K562 (cell line): ENCODE results near the gene SENP3. TPM values are rescaled to one million over a fixed set of nuclear protein-coding genes. Genes with fewer than 3 reads are reported as not detected.

Experiments
- ATAC-seq: fragments of 200-7000 bp; cut with Tn5 transposase; 3 replicates; pipeline ENCODE4 v1.9.1; 2020; ENCODE audit warnings: moderate library complexity
- BruUV-seq: library from RNA; stranded (reverse); fragments of 400-500 nt; replicated peaks from 2 replicates; lab custom pipeline; 2021; lab: Mats Ljungman, UMichigan
- CTCF ChIA-PET: fragments of 300-600 bp; formaldehyde crosslinking; extraction: SDS; loops from one replicate; lab custom pipeline; 2021; ENCODE audit warnings: low intra/inter-chr PET ratio; lab: Yijun Ruan, JAX
- POLR2A ChIA-PET: fragments of 300-600, 350-650 bp; sonication (Branson Sonifier 250); formaldehyde crosslinking; extraction: SDS; loops from one replicate; lab custom pipeline; 2021; ENCODE audit warnings: antibody characterized with exemption, inconsistent platforms; lab: Yijun Ruan, JAX
- DNase-seq, 4 experiments: peaks; one replicate each; pipeline versions ENCODE4 v3.0.0 to v3.0.0-alpha.2; 2011 to 2018; ENCODE audit warnings: low spot score in 3 of 4, mixed read lengths in 3 of 4; ENCODE audit errors: extremely low read depth in 1 of 4
- FAIRE-seq: peaks from 2 replicates; lab custom pipeline; 2011; peaks lifted over from hg19 to GRCh38; lab: Jason Lieb, UNC
- H2AFZ ChIP-seq: 2 replicates; pipeline ENCODE4 v1.6.0; 2011; ENCODE audit warnings: low read depth, low read length, control low read depth, inconsistent platforms
- H3K27ac ChIP-seq: fragments of 200-600 bp; 3 replicates; pipeline ENCODE4 v1.8.0; 2011; ENCODE audit warnings: low read depth, mild to moderate bottlenecking, control low read depth, inconsistent platforms, low read length, moderate library complexity, mixed read lengths; ENCODE audit errors: extremely low read depth
- H3K27me3 ChIP-seq, 2 experiments: fragments of 300-600 bp in 1 of 2; 2 replicates in 1 of 2; 3 replicates in 1 of 2; pipeline versions ENCODE4 v1.6.0 to v1.8.0; 2011; ENCODE audit warnings: inconsistent platforms in 2 of 2, low read length in 2 of 2, mild to moderate bottlenecking in 1 of 2, mixed read lengths in 1 of 2, moderate library complexity in 1 of 2; ENCODE audit not compliant: control insufficient read depth in 2 of 2, insufficient read depth in 2 of 2
- H3K36me3 ChIP-seq: fragments of 300-600 bp; 3 replicates; pipeline ENCODE4 v1.8.0; 2011; ENCODE audit warnings: mild to moderate bottlenecking, low read length, inconsistent platforms; ENCODE audit not compliant: control insufficient read depth, insufficient read depth
- H3K4me1 ChIP-seq, 2 experiments: fragments of 200-600 bp in 1 of 2; replicated peaks in 1 of 2; 2 replicates in 1 of 2; 3 replicates in 1 of 2; pipeline versions ENCODE4 v1.5.1 to v1.8.0; 2011; ENCODE audit warnings: inconsistent platforms in 2 of 2, low read length in 2 of 2, mild to moderate bottlenecking in 1 of 2, mixed read lengths in 1 of 2, moderate library complexity in 1 of 2; ENCODE audit not compliant: control insufficient read depth in 2 of 2, insufficient read depth in 2 of 2
- H3K4me2 ChIP-seq: 2 replicates; pipeline ENCODE4 v1.6.1; 2011; ENCODE audit warnings: low read length, control low read depth, inconsistent platforms, mixed read lengths; ENCODE audit not compliant: insufficient read depth
- H3K4me3 ChIP-seq: fragments of 200-600 bp; sonication (generic), shearing (Covaris generic); 2 replicates; pipeline ENCODE4 v1.5.1; 2016; ENCODE audit warnings: control low read depth, inconsistent platforms
- H3K79me2 ChIP-seq: fragments of 200-600 bp; 3 replicates; pipeline ENCODE4 v1.8.0; 2011; ENCODE audit warnings: low read length, inconsistent platforms; ENCODE audit not compliant: control insufficient read depth, insufficient read depth
- H3K9ac ChIP-seq, 2 experiments: 2 replicates each; pipeline versions ENCODE4 v1.6.0 to v1.6.1; 2011; ENCODE audit warnings: low read depth in 2 of 2, low read length in 2 of 2, control low read depth in 1 of 2, inconsistent platforms in 1 of 2, mild to moderate bottlenecking in 1 of 2, mixed read lengths in 1 of 2; ENCODE audit not compliant: insufficient read depth in 1 of 2
- H3K9me1 ChIP-seq: one replicate; pipeline ENCODE4 v1.6.0; 2011; ENCODE audit warnings: inconsistent platforms, mild to moderate bottlenecking, low read length, moderate library complexity; ENCODE audit not compliant: control insufficient read depth, insufficient read depth
- H3K9me3 ChIP-seq: replicated peaks from 2 replicates; pipeline ENCODE4 v1.5.1; 2011; ENCODE audit warnings: low read depth, low read length, inconsistent platforms; ENCODE audit not compliant: control insufficient read depth, insufficient read depth
- H4K20me1 ChIP-seq: replicated peaks from 2 replicates; pipeline ENCODE4 v1.6.1; 2011; ENCODE audit warnings: low read length, inconsistent platforms, mixed read lengths; ENCODE audit not compliant: control insufficient read depth, insufficient read depth
- BRD9 ChIP-seq: fragments of 450-650 bp; IDR thresholded peaks from 2 replicates; pipeline ENCODE4 v1.6.1; 2018; ENCODE audit warnings: low read depth; ENCODE audit not compliant: partially characterized antibody
- CREM ChIP-seq: IDR thresholded peaks from 2 replicates; pipeline ENCODE4 v1.6.1; 2014; ENCODE audit warnings: antibody characterized with exemption, low read depth
- CTBP1 ChIP-seq: fragments of 450-650 bp; IDR thresholded peaks from 2 replicates; pipeline ENCODE4 v1.6.1; 2016; ENCODE audit warnings: borderline replicate concordance
- EGR1 ChIP-seq: fragments of 450-650 bp; conservative IDR thresholded peaks from 2 replicates; pipeline ENCODE4 v1.6.1; 2017; ENCODE audit warnings: mild to moderate bottlenecking
- L3MBTL2 ChIP-seq: fragments of 450-650 bp; IDR thresholded peaks from 2 replicates; pipeline ENCODE4 v1.6.1; 2016; ENCODE audit warnings: mild to moderate bottlenecking, moderate library complexity
- MAZ ChIP-seq, 2 experiments: fragments of 450-650 bp in 1 of 2; sonication (generic) in 1 of 2; formaldehyde crosslinking; IDR thresholded peaks in 1 of 2; conservative IDR thresholded peaks in 1 of 2; 2 replicates each; pipeline versions ENCODE4 v1.4.0 to v1.5.0; 2020; ENCODE audit warnings: mild to moderate bottlenecking in 1 of 2, missing genetic modification reagents in 1 of 2
- MCM3 ChIP-seq: fragments of 450-650 bp; IDR thresholded peaks from 2 replicates; pipeline ENCODE4 v1.6.1; 2016
- MED1 ChIP-seq: sonication (generic); formaldehyde crosslinking; IDR thresholded peaks from 2 replicates; pipeline ENCODE4 v1.8.1; 2023; ENCODE audit warnings: missing genetic modification reagents, borderline replicate concordance
- MIER1 ChIP-seq: fragments of 450-650 bp; IDR thresholded peaks from 2 replicates; pipeline ENCODE4 v1.6.1; 2016; ENCODE audit warnings: antibody characterized with exemption, mild to moderate bottlenecking, low read depth
- MTA3 ChIP-seq: fragments of 450-650 bp; formaldehyde crosslinking; IDR thresholded peaks from 2 replicates; pipeline ENCODE4 v1.6.1; 2017; ENCODE audit warnings: mild to moderate bottlenecking, borderline replicate concordance
- RAD21 ChIP-seq, 2 experiments: fragments of 250-450 bp in 1 of 2; fragments of 450-650 bp in 1 of 2; sonication (Bioruptor Pico) in 1 of 2; formaldehyde crosslinking in 1 of 2; IDR thresholded peaks in 1 of 2; conservative IDR thresholded peaks in 1 of 2; 2 replicates each; pipeline versions ENCODE4 v1.4.0 to v1.8.0; 2020 to 2022; ENCODE audit warnings: mild to moderate bottlenecking in 2 of 2, moderate library complexity in 1 of 2
- SPI1 ChIP-seq: IDR thresholded peaks from 2 replicates; pipeline ENCODE4 v1.6.1; 2011; ENCODE audit warnings: low read depth, low read length, control low read depth, borderline replicate concordance
- ZBTB7A ChIP-seq: IDR thresholded peaks from 2 replicates; pipeline ENCODE4 v1.6.1; 2011; ENCODE audit warnings: low read depth, mild to moderate bottlenecking, low read length, moderate library complexity, borderline replicate concordance; ENCODE audit not compliant: control insufficient read depth
- ZFP1 ChIP-seq: fragments of 450-650 bp; formaldehyde crosslinking; IDR thresholded peaks from 2 replicates; pipeline ENCODE4 v1.4.0; 2020; ENCODE audit warnings: mild to moderate bottlenecking, mixed read lengths
- ZNF232 ChIP-seq: sonication (generic); formaldehyde crosslinking; IDR thresholded peaks from 2 replicates; pipeline ENCODE4 v1.8.0; 2022; ENCODE audit warnings: mild to moderate bottlenecking, missing genetic modification reagents
- ZNF316 ChIP-seq: fragments of 450-650 bp; IDR thresholded peaks from 2 replicates; pipeline ENCODE4 v1.6.1; 2016
- ZNF354B ChIP-seq: fragments of 250-450 bp; sonication (Bioruptor Pico); IDR thresholded peaks from 2 replicates; pipeline ENCODE4 v1.4.0; 2020
- ZNF785 ChIP-seq: fragments of 250-450 bp; sonication (Bioruptor Pico); IDR thresholded peaks from 2 replicates; pipeline ENCODE4 v1.4.0; 2020; ENCODE audit warnings: mild to moderate bottlenecking
- WGBS: fragments of 100-300 bp; shearing (Covaris generic); methylation state at CpG from one replicate; pipeline ENCODE4 v1.1.6; 2016; ENCODE audit warnings: low coverage, mixed read lengths; ENCODE audit not compliant: insufficient coverage; ENCODE audit errors: missing lambda C conversion rate; 5-methylcytosine and 5-hydroxymethylcytosine counted together
- in situ Hi-C: fragments of 300-500 bp; cut with MboI; formaldehyde crosslinking; loops from 4 replicates; pipeline ENCODE4 v1.15.0; 2018; ENCODE audit warnings: inconsistent platforms, mixed read lengths
- intact Hi-C: fragments of 100-400 bp; cut with micrococcal nuclease; formaldehyde crosslinking; loops from 2 replicates; pipeline ENCODE4 v1.14.2; 2022
- polyA plus RNA-seq, 8 experiments: library from polyadenylated mRNA; depleted of rRNA in 4 of 8; stranded (reverse) in 5 of 8; unstranded in 3 of 8; fragments of >200 nt; fragmentation: Nextera tagmentation in 2 of 8; fragmentation: Illumina TruSeq in 1 of 8; extraction: Ambion mirVana in 2 of 8; extraction: Trizol in 1 of 8; gene quantifications; 2 replicates each; pipeline versions ENCODE4 v1.2.1 to v1.2.3, GENCODE V29; 2011 to 2014; ENCODE audit warnings: inconsistent platforms in 1 of 8, missing spikeins in 1 of 8
- total RNA-seq, 7 experiments: library from RNA; depleted of rRNA in 6 of 7; stranded (reverse); fragments of >200 nt in 6 of 7; fragmentation: Illumina TruSeq in 2 of 7; extraction: Trizol in 2 of 7; gene quantifications; 2 replicates each; pipeline versions ENCODE4 v1.2.1 to v1.2.3, GENCODE V29; 2011 to 2021; ENCODE audit warnings: low replicate concordance in 1 of 7
- TF ChIP-seq, protein P1 (sequence below): sonication (generic); formaldehyde crosslinking; IDR thresholded peaks from 2 replicates; pipeline ENCODE4 v1.8.0; 2022; ENCODE audit warnings: mild to moderate bottlenecking, missing genetic modification reagents
- TF ChIP-seq, protein P2 (sequence below): fragments of 250-450 bp; sonication (Bioruptor Pico); IDR thresholded peaks from 2 replicates; pipeline ENCODE4 v1.5.0; 2020; ENCODE audit warnings: mild to moderate bottlenecking

SENP3 gene
- total and polyA plus RNA-seq, 9 of the 15 experiments (the other 6 are each of a cell fraction or from before 2014, with no cell fraction given) = 0.63 to 102 (median 78.8) TPM

DNA sequence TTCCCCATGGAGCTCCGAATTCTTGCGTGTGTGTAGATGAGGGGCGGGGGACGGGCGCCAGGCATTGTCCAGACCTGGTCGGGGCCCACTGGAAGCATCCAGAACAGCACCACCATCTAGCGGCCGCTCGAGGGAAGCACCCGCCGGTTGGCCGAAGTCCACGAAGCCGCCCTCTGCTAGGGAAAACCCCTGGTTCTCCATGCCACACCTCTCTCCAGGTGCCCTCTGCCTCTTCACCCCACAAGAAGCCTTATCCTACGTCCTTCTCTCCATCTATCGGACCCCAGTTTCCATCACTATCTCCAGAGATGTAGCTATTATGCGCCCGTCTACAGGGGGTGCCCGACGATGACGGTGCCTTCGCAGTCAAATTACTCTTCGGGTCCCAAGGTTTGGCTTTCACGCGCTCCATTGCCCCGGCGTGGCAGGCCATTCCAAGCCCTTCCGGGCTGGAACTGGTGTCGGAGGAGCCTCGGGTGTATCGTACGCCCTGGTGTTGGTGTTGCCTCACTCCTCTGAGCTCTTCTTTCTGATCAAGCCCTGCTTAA lies 617 bp upstream of the SENP3 start:
- no peaks in the 10 kb centered on the region for H3K9me3 ChIP-seq
- peak overlapping the region; percentile 90 for H2AFZ ChIP-seq
- ATAC-seq (peak; percentile 89), FAIRE-seq (peak; percentile 79), DNase-seq (peak; percentile 77 to 87 (median 82))
- peak overlapping the region; percentile 81 for H3K27ac ChIP-seq
- in situ Hi-C loops = loop anchor here (25.0 kb wide), 1 partner anchor 524 kb away; the partner anchor contains the start of genes SLC16A11 and SLC16A13
- H3K4me1 ChIP-seq = peaks cover 10 to 52% of the 10 kb centered on the region in 2 experiments; a peak in 4 of 5 replicates
- no peaks in the 10 kb centered on the region for H3K27me3 ChIP-seq
- WGBS = under 1% methylated on average over 30 of the region's 32 CpGs
- no peaks in the 10 kb centered on the region for H4K20me1 ChIP-seq
- ChIA-PET CTCF (interaction anchor here (0.6 to 2.3 kb wide), 5 partner anchors 47 to 1936 kb away, joined by 3 to 16 read pairs (median 4); partner anchors contain the start of genes TP53 and WRAP53), POLR2A (interaction anchor here (0.5 to 1.5 kb wide), 12 partner anchors 9 to 230 kb away, joined by 3 to 9 read pairs (median 4); partner anchors contain the start of genes CD68, TP53 and WRAP53)
- intact Hi-C loops = loop anchor here (1.0 to 5.0 kb wide), 3 partner anchors 47 to 204 kb away; partner anchors contain the start of genes POLR2A and TMEM95
- peak overlapping the region; percentile 76 for H3K4me3 ChIP-seq
- H3K36me3 ChIP-seq = peaks cover 32% of the 10 kb centered on the region; the same call in 2 of the 3 replicates
- H3K79me2 ChIP-seq = peaks cover 33% of the 10 kb centered on the region
- TSS peak; percentile 87 for BruUV-seq
- H3K9me1 ChIP-seq = no peaks in the 10 kb centered on the region
- peak overlapping the region; percentile 85 to 95 for H3K9ac ChIP-seq
- peak overlapping the region; percentile 98 for H3K4me2 ChIP-seq
- TF ChIP-seq ZNF785 = no peak
- peak; percentile 9; the same call in 1 of the 2 replicates for TF ChIP-seq CTBP1
- TF ChIP-seq MTA3 = 0 out of 2 replicates have a peak, but pooled peaks have one; percentile 29
- TF ChIP-seq MCM3 = no peak
- TF ChIP-seq, protein P1, sequence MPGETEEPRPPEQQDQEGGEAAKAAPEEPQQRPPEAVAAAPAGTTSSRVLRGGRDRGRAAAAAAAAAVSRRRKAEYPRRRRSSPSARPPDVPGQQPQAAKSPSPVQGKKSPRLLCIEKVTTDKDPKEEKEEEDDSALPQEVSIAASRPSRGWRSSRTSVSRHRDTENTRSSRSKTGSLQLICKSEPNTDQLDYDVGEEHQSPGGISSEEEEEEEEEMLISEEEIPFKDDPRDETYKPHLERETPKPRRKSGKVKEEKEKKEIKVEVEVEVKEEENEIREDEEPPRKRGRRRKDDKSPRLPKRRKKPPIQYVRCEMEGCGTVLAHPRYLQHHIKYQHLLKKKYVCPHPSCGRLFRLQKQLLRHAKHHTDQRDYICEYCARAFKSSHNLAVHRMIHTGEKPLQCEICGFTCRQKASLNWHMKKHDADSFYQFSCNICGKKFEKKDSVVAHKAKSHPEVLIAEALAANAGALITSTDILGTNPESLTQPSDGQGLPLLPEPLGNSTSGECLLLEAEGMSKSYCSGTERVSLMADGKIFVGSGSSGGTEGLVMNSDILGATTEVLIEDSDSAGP (CRISPR knock-in tag) = no peak
- TF ChIP-seq ZNF232 = no peak
- peak; percentile 40; the same call in 1 of the 2 replicates for TF ChIP-seq CREM
- no peak for TF ChIP-seq MED1 (CRISPR knock-in tag)
- TF ChIP-seq, protein P2, sequence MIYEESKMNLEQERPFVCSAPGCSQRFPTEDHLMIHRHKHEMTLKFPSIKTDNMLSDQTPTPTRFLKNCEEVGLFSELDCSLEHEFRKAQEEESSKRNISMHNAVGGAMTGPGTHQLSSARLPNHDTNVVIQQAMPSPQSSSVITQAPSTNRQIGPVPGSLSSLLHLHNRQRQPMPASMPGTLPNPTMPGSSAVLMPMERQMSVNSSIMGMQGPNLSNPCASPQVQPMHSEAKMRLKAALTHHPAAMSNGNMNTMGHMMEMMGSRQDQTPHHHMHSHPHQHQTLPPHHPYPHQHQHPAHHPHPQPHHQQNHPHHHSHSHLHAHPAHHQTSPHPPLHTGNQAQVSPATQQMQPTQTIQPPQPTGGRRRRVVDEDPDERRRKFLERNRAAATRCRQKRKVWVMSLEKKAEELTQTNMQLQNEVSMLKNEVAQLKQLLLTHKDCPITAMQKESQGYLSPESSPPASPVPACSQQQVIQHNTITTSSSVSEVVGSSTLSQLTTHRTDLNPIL (CRISPR knock-in tag) = no peak
- no peak for TF ChIP-seq SPI1
- TF ChIP-seq ZNF354B = no peak
- TF ChIP-seq L3MBTL2 = peak; percentile 63
- TF ChIP-seq ZNF316 = 0 out of 2 replicates have a peak, but pooled peaks have one; percentile 10
- no peak for TF ChIP-seq MAZ (CRISPR knock-in tag; conservative IDR thresholded peaks at IDR 0.05 in 1 of 2, IDR thresholded peaks at IDR 0.05 in 1 of 2)
- 0 out of 2 replicates have a peak, but pooled peaks have one; percentile 10 for TF ChIP-seq ZBTB7A
- TF ChIP-seq BRD9 = peak; percentile 56
- TF ChIP-seq EGR1 = no peak
- TF ChIP-seq MIER1 = 0 out of 2 replicates have a peak, but pooled peaks have one; percentile 23
- TF ChIP-seq ZFP1 = no peak
- peak; percentile 77 to 79 for TF ChIP-seq RAD21 (CRISPR knock-in tag; conservative IDR thresholded peaks at IDR 0.05 in 1 of 2, IDR thresholded peaks at IDR 0.05 in 1 of 2)
